HUES6 (cell line): ENCODE measurements around the gene SPOCK1.

Experiments used
- H3K27ac ChIP-seq: 2 replicates; pipeline ENCODE4 v1.7.0; 2013; ENCODE audit warnings: low read depth, mild to moderate bottlenecking, low read length, inconsistent platforms
- H3K27me3 ChIP-seq: 2 replicates; pipeline ENCODE4 v1.6.1; 2013; ENCODE audit warnings: low read length; ENCODE audit not compliant: control insufficient read depth, insufficient read depth
- H3K36me3 ChIP-seq: 2 replicates; pipeline ENCODE4 v1.6.1; 2013; ENCODE audit warnings: low read length; ENCODE audit not compliant: control insufficient read depth, insufficient read depth
- H3K4me1 ChIP-seq: 2 replicates; pipeline ENCODE4 v1.6.1; 2013; ENCODE audit warnings: low read length; ENCODE audit not compliant: control insufficient read depth, insufficient read depth
- H3K4me3 ChIP-seq: 2 replicates; pipeline ENCODE4 v1.5.1; 2013; ENCODE audit warnings: low read depth, low read length
- H3K9ac ChIP-seq: one replicate; pipeline ENCODE4 v1.6.1; 2013; ENCODE audit warnings: mild to moderate bottlenecking, low read length
- H3K9me3 ChIP-seq: 2 replicates; pipeline ENCODE4 v1.6.1; 2013; ENCODE audit warnings: low read depth, low read length; ENCODE audit not compliant: control insufficient read depth, insufficient read depth

SPOCK1 gene

GRCh38 chr5:137360607-137361006, 138.5 kb downstream of the SPOCK1 start:
- Histone ChIP-seq H3K9ac (no peak overlapping the region), H3K4me1 (no peaks in the 10 kb centered on the region), H3K9me3 (no peaks in the 10 kb centered on the region), H3K27me3 (peaks cover 19% of the 10 kb centered on the region; the same call in 1 of the 2 replicates), H3K36me3 (no peaks in the 10 kb centered on the region), H3K4me3 (no peak overlapping the region), H3K27ac (no peak overlapping the region)

DNA sequence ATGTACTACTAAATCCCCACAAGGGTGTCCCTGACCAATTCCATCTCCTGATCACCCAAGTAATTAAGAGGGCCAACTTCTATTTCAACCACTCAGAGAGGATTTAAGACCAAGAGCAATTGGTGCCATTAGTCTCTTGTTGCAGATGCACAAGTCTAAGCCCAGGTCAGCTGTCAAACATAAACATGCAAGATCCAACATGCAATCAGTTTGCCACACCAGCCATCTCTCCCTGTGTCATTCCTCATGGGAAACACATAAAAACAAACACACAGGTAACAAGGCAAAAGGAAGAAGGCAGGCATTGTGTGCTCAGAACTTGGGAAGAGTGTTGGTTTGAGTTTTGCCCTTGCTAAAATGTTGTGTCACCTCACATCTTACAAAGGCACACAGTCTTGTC, 139.2 kb downstream of the SPOCK1 start:
- H3K9me3 ChIP-seq: no peaks in the 10 kb centered on the region
- H3K9ac ChIP-seq: no peak overlapping the region
- H3K4me1 ChIP-seq: no peaks in the 10 kb centered on the region
- peaks cover 18% of the 10 kb centered on the region; the same call in 1 of the 2 replicates for H3K27me3 ChIP-seq
- no peak overlapping the region for H3K4me3 ChIP-seq
- H3K36me3 ChIP-seq: no peaks in the 10 kb centered on the region
- H3K27ac ChIP-seq: no peak overlapping the region

DNA sequence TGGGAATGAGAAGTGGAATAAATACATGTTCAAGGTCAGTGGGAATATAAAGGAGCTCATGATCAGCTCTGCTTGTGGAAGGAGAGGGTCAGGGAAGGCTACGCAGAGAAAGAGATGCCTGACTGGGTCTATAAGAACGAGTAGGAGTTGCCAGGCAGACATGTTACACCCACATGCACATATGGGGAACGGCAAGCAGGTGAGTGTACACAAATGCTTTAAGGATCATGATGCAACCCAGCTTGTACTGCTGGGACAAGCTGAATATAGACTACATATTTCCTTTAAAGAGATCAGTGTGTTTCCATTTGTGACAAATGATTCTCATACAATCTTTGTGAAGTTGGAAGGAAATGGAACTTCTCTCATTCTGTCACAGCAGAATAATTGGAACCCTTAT, 141.7 kb downstream of the SPOCK1 start:
- Histone ChIP-seq H3K36me3 (no peaks in the 10 kb centered on the region), H3K4me1 (no peaks in the 10 kb centered on the region)

GRCh38 chr5:137356127-137356526, 143.0 kb downstream of the SPOCK1 start:
- no peaks in the 10 kb centered on the region for H3K36me3 ChIP-seq
- H3K9me3 ChIP-seq: no peaks in the 10 kb centered on the region
- H3K27ac ChIP-seq: no peak overlapping the region
- H3K4me1 ChIP-seq: no peaks in the 10 kb centered on the region
- no peak overlapping the region for H3K4me3 ChIP-seq
- H3K27me3 ChIP-seq: peaks cover 14% of the 10 kb centered on the region; the same call in 1 of the 2 replicates
- no peak overlapping the region for H3K9ac ChIP-seq

More for the DNA sequence above, 141.7 kb downstream of the SPOCK1 start:
- peaks cover 14% of the 10 kb centered on the region; the same call in 1 of the 2 replicates for H3K27me3 ChIP-seq
- no peak overlapping the region for H3K4me3 ChIP-seq
- H3K27ac ChIP-seq: no peak overlapping the region
- no peaks in the 10 kb centered on the region for H3K9me3 ChIP-seq
- H3K9ac ChIP-seq: no peak overlapping the region

DNA sequence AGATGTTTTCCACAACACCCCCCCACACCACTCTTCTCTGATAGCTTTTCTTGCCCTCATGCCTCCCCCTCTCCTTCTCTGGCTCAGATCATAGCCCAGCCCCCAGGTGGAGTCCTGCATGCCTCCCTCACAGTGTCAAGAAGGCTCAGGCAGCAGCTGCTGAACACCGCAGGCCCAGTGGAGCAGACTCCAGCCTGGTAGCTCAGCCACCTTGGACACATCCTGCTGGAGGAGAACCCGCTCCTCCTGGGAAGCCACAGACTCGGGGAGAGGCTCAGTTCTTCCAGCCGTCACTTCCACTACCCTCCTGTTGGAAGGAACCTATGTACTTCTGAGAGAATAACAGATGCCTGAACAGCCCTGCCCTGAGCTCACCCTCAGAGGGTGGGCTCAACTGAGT, 143.4 kb downstream of the SPOCK1 start:
- Histone ChIP-seq H3K36me3 (no peaks in the 10 kb centered on the region), H3K27me3 (peaks cover 14% of the 10 kb centered on the region; the same call in 1 of the 2 replicates), H3K9me3 (no peaks in the 10 kb centered on the region), H3K27ac (no peak overlapping the region), H3K4me3 (no peak overlapping the region), H3K9ac (no peak overlapping the region), H3K4me1 (no peaks in the 10 kb centered on the region)

- Histone ChIP-seq H3K27ac (no peak overlapping the region), H3K36me3 (no peaks in the 10 kb centered on the region), H3K9ac (no peak overlapping the region), H3K9me3 (no peaks in the 10 kb centered on the region), H3K4me1 (no peaks in the 10 kb centered on the region), H3K4me3 (no peak overlapping the region), H3K27me3 (peaks cover 10% of the 10 kb centered on the region; the same call in 1 of the 2 replicates)
Measured at GRCh38 chr5:137352095-137352494, 147.0 kb downstream of the SPOCK1 start.

GRCh38 chr5:137350791-137351190, 148.3 kb downstream of the SPOCK1 start:
- no peak overlapping the region for H3K9ac ChIP-seq
- peaks cover 1% of the 10 kb centered on the region; the same call in 1 of the 2 replicates for H3K27me3 ChIP-seq
- no peaks in the 10 kb centered on the region for H3K36me3 ChIP-seq
- no peak overlapping the region for H3K4me3 ChIP-seq
- H3K27ac ChIP-seq: no peak overlapping the region
- peaks cover 9% of the 10 kb centered on the region; the same call in 1 of the 2 replicates for H3K4me1 ChIP-seq
- no peaks in the 10 kb centered on the region for H3K9me3 ChIP-seq

- Histone ChIP-seq H3K36me3 (no peaks in the 10 kb centered on the region), H3K4me1 (peaks cover 10% of the 10 kb centered on the region; the same call in 1 of the 2 replicates), H3K9me3 (no peaks in the 10 kb centered on the region), H3K9ac (no peak overlapping the region), H3K27me3 (no peaks in the 10 kb centered on the region; the same call in 1 of the 2 replicates), H3K4me3 (no peak overlapping the region), H3K27ac (no peak overlapping the region)
Measured at GRCh38 chr5:137348759-137349158, 150.4 kb downstream of the SPOCK1 start.

DNA sequence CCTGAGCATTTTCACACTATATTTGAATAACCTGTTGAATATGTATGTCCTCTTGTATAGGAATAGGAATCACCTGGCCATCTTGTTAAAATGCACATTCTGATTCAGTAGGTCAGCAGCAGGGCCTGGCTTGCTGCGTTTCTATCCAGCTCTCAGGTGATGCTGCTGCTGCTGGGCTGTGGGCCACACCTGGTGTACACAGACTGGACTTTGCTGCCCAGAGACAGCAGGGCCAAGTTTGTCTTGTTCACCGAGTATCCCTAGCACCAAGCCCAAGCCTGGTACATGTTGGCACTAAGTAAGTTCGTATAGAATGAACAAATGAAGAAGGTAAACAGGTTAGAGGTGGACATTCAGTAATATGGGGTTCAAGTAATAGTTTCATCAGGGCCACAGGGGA, 151.3 kb downstream of the SPOCK1 start:
- Histone ChIP-seq H3K4me1 (peaks cover 10% of the 10 kb centered on the region; the same call in 1 of the 2 replicates), H3K27ac (no peak overlapping the region), H3K27me3 (no peaks in the 10 kb centered on the region; the same call in 1 of the 2 replicates), H3K4me3 (no peak overlapping the region), H3K36me3 (no peaks in the 10 kb centered on the region), H3K9ac (no peak overlapping the region), H3K9me3 (no peaks in the 10 kb centered on the region)

- Histone ChIP-seq H3K27ac (no peak overlapping the region), H3K36me3 (no peaks in the 10 kb centered on the region), H3K4me3 (no peak overlapping the region)
Measured at GRCh38 chr5:137346281-137346680, 152.8 kb downstream of the SPOCK1 start.

GRCh38 chr5:137345396-137345795, 153.7 kb downstream of the SPOCK1 start:
- Histone ChIP-seq H3K9ac (no peak overlapping the region), H3K27ac (no peak overlapping the region), H3K27me3 (no peaks in the 10 kb centered on the region; the same call in 1 of the 2 replicates), H3K4me1 (peaks cover 10% of the 10 kb centered on the region; the same call in 1 of the 2 replicates), H3K36me3 (no peaks in the 10 kb centered on the region), H3K4me3 (no peak overlapping the region), H3K9me3 (no peaks in the 10 kb centered on the region)

More at GRCh38 chr5:137346281-137346680, 152.8 kb downstream of the SPOCK1 start:
- no peaks in the 10 kb centered on the region; the same call in 1 of the 2 replicates for H3K27me3 ChIP-seq
- H3K9ac ChIP-seq: no peak overlapping the region
- H3K9me3 ChIP-seq: no peaks in the 10 kb centered on the region
- peaks cover 10% of the 10 kb centered on the region; the same call in 1 of the 2 replicates for H3K4me1 ChIP-seq
